Cardiac muscle cell (in vitro differentiated cells and primary cell): ENCODE data around the gene TAB3. TPM values are rescaled to one million over a fixed set of nuclear protein-coding genes. Genes with fewer than 3 reads are reported as not detected.

Source experiments
- DNase-seq, 2 donors: peaks; one replicate each; pipeline versions ENCODE4 v3.0.0 to v3.0.0-alpha.2; 2010 to 2017; ENCODE audit warnings: low read depth in 1 of 2, low spot score in 1 of 2
- H3K27ac ChIP-seq: fragments of 200-600 bp; sonication (generic); 2 replicates; pipeline ENCODE4 v1.5.1; 2016
- H3K27me3 ChIP-seq: fragments of 200-600 bp; sonication (generic); 2 replicates; pipeline ENCODE4 v1.6.0; 2016; ENCODE audit warnings: control low read depth
- H3K36me3 ChIP-seq: fragments of 200-600 bp; sonication (generic); 2 replicates; pipeline ENCODE4 v1.5.1; 2016; ENCODE audit warnings: control low read depth
- H3K4me1 ChIP-seq: fragments of 200-600 bp; sonication (generic); 2 replicates; pipeline ENCODE4 v1.8.1; 2017; ENCODE audit warnings: low read depth, mild to moderate bottlenecking, mixed run types
- H3K4me3 ChIP-seq: fragments of 200-600 bp; sonication (generic); 2 replicates; pipeline ENCODE4 v1.5.1; 2016; ENCODE audit warnings: mild to moderate bottlenecking
- H3K9me3 ChIP-seq: fragments of 200-600 bp; sonication (generic); 2 replicates; pipeline ENCODE4 v1.5.1; 2017; ENCODE audit warnings: low read depth, mild to moderate bottlenecking, control low read depth
- polyA plus RNA-seq: library from polyadenylated mRNA; unstranded; fragments of >200 nt; fragmentation: Nextera tagmentation; extraction: Ambion mirVana; gene quantifications from 2 replicates; pipeline ENCODE4 v1.2.1, GENCODE V29; 2016
- total RNA-seq: library from RNA; depleted of rRNA; stranded (reverse); fragments of >200 nt; gene quantifications from 2 replicates; pipeline ENCODE4 v1.2.3, GENCODE V29; 2016
- TF ChIP-seq, protein P1 (sequence below): IDR thresholded peaks from 2 replicates; pipeline ENCODE4 v1.5.1; 2012; ENCODE audit warnings: low read depth, mild to moderate bottlenecking, low read length

TAB3 gene
- total and polyA plus RNA-seq, 2 experiments from 2014 or later: 10.1 to 32.3 TPM

DNA sequence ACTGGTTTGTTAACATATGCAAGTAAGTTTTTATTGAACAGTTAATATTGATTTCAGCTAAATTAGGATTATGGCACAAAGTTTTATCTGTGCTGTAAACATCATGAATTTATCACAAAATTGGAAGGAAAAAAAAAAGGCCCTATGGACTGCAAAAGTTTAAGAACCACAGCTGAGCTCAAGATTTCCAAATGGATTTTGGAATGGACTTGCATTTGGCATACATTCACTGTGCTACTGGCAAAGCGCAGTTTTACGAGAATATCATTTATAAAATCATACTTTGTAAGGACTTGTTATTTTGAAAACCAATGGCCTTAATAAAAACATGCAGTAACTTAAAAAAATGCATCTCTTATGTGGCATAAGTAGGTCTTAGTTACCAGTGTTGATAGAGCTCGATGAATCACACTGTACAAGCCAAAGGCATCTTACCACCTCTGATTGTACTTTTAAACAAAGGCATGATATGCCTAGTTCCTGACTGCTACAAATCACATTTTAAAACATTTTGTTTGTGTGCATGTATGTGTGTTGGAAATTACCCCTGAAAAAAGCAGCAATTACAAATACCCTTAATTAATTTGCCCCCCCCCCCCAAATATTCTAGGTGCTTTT, 58.6 kb downstream of the TAB3 start:
- Histone ChIP-seq H3K9me3 (no peaks in the 10 kb centered on the region), H3K4me3 (no peak overlapping the region), H3K36me3 (no peaks in the 10 kb centered on the region), H3K27ac (no peak overlapping the region), H3K4me1 (no peaks in the 10 kb centered on the region), H3K27me3 (no peaks in the 10 kb centered on the region)
- no peak for DNase-seq
- TF ChIP-seq, protein P1, sequence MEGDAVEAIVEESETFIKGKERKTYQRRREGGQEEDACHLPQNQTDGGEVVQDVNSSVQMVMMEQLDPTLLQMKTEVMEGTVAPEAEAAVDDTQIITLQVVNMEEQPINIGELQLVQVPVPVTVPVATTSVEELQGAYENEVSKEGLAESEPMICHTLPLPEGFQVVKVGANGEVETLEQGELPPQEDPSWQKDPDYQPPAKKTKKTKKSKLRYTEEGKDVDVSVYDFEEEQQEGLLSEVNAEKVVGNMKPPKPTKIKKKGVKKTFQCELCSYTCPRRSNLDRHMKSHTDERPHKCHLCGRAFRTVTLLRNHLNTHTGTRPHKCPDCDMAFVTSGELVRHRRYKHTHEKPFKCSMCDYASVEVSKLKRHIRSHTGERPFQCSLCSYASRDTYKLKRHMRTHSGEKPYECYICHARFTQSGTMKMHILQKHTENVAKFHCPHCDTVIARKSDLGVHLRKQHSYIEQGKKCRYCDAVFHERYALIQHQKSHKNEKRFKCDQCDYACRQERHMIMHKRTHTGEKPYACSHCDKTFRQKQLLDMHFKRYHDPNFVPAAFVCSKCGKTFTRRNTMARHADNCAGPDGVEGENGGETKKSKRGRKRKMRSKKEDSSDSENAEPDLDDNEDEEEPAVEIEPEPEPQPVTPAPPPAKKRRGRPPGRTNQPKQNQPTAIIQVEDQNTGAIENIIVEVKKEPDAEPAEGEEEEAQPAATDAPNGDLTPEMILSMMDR: no peak

DNA sequence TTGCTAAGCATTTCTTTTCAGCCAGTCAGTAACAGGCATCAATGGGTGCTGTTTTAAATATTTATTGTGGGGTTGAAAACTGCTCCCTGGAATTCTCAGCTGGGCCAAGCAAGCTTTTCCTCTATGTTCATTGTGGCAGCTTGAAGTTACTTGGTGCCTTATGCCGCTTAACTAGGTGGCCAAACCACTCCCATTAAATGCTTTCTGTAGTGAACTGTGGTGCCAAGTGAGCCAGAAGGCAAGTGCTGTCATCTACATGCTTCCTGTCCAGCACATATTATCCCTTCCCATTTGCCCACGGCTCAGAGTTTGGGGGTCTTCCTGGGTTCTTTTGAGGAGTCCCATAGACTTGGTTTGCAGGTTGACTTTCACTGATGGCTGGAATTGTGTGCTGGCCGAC, 64.8 kb downstream of the TAB3 start:
- Histone ChIP-seq H3K36me3 (no peaks in the 10 kb centered on the region), H3K27ac (no peak overlapping the region), H3K4me3 (no peak overlapping the region), H3K9me3 (no peaks in the 10 kb centered on the region), H3K27me3 (no peaks in the 10 kb centered on the region), H3K4me1 (no peaks in the 10 kb centered on the region)
- TF ChIP-seq, protein P1: no peak
- DNase-seq: no peak

DNA sequence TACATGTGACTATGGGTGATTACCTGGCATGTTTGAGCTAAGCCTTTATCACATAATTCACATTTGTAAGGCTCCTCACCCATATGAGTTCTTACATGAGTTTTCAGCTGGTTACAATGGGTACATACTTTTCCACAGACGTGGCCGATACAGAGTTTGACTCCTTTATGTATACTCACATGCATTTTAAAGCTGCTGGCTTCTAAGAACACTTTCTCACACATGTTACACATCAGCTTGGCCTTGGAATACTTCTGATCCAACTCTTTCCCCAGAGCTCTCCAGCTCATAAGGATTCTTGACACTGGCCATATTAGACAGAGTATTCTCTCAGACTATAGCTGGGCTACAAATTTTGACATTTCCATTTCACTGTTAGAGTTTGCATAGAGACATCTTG, 66.3 kb downstream of the TAB3 start:
- DNase-seq: no peak
- Histone ChIP-seq H3K27me3 (no peaks in the 10 kb centered on the region), H3K4me3 (no peak overlapping the region), H3K9me3 (no peaks in the 10 kb centered on the region), H3K36me3 (no peaks in the 10 kb centered on the region), H3K27ac (no peak overlapping the region), H3K4me1 (no peaks in the 10 kb centered on the region)
- TF ChIP-seq, protein P1: no peak

DNA sequence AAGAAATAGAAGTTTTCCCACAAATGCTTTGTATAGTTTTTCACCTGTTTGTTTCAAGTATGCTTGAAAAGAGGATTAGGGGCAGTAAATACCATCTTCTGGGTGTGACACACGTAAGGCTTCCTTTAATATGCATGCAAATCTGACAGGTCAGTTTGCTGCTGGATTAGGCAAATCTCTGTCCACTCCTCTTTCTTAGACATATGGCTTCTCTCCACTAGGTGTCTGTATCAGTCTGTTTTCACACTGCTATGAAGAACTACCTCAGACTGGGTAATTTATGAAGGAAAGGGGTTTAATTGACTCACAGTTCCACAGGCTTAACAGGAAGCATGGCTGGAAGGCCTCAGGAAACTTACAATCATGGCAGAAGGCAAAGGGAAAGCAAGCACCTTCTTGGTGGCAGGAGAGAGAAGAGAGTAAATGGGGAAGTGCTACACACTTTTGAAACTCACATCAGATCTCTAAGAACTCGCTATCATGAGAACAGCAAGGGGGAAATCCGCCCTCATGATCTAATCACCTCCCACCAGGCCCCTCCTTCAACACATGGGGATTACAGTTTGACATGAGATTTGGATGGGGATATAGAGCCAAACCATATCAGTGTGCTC, 66.9 kb downstream of the TAB3 start:
- Histone ChIP-seq H3K27ac (no peak overlapping the region), H3K4me3 (no peak overlapping the region), H3K9me3 (no peaks in the 10 kb centered on the region), H3K4me1 (no peaks in the 10 kb centered on the region), H3K27me3 (no peaks in the 10 kb centered on the region), H3K36me3 (no peaks in the 10 kb centered on the region)
- TF ChIP-seq, protein P1: no peak
- DNase-seq: peak in 1 of 2 donors; percentile 7

DNA sequence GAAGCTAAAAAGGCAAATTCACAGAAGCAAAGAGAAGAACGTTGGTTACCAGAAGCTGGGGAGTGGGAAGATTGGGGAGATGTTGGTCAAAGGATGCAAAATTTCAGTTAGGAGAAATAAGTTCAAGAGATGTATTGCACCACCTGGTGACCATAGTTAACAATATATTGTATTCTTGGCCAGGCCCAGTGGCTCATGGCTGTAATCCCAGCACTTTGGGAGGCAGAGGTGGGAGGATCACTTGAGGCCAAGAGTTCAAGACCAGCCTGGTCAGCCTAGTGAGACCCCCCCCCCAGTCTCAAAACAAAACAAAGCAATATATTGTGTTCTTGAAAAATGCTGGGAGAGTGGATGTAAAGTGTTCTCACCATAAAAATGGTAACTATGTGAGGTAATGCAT, 67.9 kb downstream of the TAB3 start:
- no peak for DNase-seq
- Histone ChIP-seq H3K27me3 (no peaks in the 10 kb centered on the region), H3K9me3 (no peaks in the 10 kb centered on the region), H3K4me1 (no peaks in the 10 kb centered on the region), H3K36me3 (no peaks in the 10 kb centered on the region), H3K4me3 (no peak overlapping the region), H3K27ac (no peak overlapping the region)
- TF ChIP-seq, protein P1: no peak
